GM12878 (cell line): ENCODE data around the gene TMEM201.

ENCODE experiments used
- BMI1 ChIP-seq: fragments of 450-650 bp; IDR thresholded peaks from 2 replicates; pipeline ENCODE4 v1.6.1; 2016; ENCODE audit warnings: mild to moderate bottlenecking, moderate library complexity, borderline replicate concordance
- CTCF ChIP-seq, 3 experiments: IDR thresholded peaks in 2 of 3; conservative IDR thresholded peaks in 1 of 3; 2 replicates each; pipeline ENCODE4 v1.5.1; 2011; ENCODE audit warnings: low read depth in 3 of 3, low read length in 3 of 3, mild to moderate bottlenecking in 3 of 3, control low read depth in 2 of 3, moderate library complexity in 2 of 3, inconsistent platforms in 1 of 3, mixed read lengths in 1 of 3; ENCODE audit not compliant: control insufficient read depth in 2 of 3, insufficient read depth in 1 of 3; ENCODE audit errors: extremely low read depth in 1 of 3
- EP300 ChIP-seq, 2 experiments: fragments of 150-350 bp in 1 of 2; IDR thresholded peaks; 2 replicates each; pipeline ENCODE4 v1.6.1; 2011 to 2012; ENCODE audit warnings: low read depth in 2 of 2, low read length in 2 of 2, borderline replicate concordance in 1 of 2, improper control_type of control experiment in 1 of 2, inconsistent platforms in 1 of 2; ENCODE audit not compliant: control insufficient read depth in 1 of 2
- RCOR1 ChIP-seq: conservative IDR thresholded peaks from 2 replicates; pipeline ENCODE4 v1.6.1; 2012; ENCODE audit warnings: low read depth, low read length, improper control_type of control experiment
- YY1 ChIP-seq: IDR thresholded peaks from 2 replicates; pipeline ENCODE4 v1.6.1; 2011; ENCODE audit warnings: low read depth, mild to moderate bottlenecking, low read length
- ZNF687 ChIP-seq: fragments of 450-650 bp; IDR thresholded peaks from 2 replicates; pipeline ENCODE4 v1.6.1; 2017; ENCODE audit warnings: mild to moderate bottlenecking, moderate library complexity

- TF ChIP-seq CTCF (IDR thresholded peaks at IDR 0.05 in 2 of 3, conservative IDR thresholded peaks at IDR 0.05 in 1 of 3; ENCODE audit: control insufficient read depth in 2 of 3, extremely low read depth in 1 of 3, insufficient read depth in 1 of 3, low read depth in 3 of 3, low read length in 3 of 3) (no peak), BMI1 (no peak), RCOR1 (no peak), YY1 (no peak), EP300 (IDR thresholded peaks at IDR 0.05; ENCODE audit: borderline replicate concordance in 1 of 2, control insufficient read depth in 1 of 2, low read depth in 2 of 2, low read length in 2 of 2) (no peak), ZNF687 (no peak)
Measured at GRCh38 chr1:9657521-9658032, 68.9 kb downstream of the TMEM201 start.
